HPDE6-E6E7 (cell line): ENCODE data around the gene XPO6.
"Not testable (repeated sequence)": the region's sequence is repeated elsewhere in the genome, so short reads cannot be mapped to it uniquely, and the experiment has no call there.

Experiments
- DNase-seq: peaks from one replicate; pipeline ENCODE4 v3.0.0; 2011; ENCODE audit warnings: missing footprints; ENCODE audit errors: extremely low spot score

XPO6 gene

DNA sequence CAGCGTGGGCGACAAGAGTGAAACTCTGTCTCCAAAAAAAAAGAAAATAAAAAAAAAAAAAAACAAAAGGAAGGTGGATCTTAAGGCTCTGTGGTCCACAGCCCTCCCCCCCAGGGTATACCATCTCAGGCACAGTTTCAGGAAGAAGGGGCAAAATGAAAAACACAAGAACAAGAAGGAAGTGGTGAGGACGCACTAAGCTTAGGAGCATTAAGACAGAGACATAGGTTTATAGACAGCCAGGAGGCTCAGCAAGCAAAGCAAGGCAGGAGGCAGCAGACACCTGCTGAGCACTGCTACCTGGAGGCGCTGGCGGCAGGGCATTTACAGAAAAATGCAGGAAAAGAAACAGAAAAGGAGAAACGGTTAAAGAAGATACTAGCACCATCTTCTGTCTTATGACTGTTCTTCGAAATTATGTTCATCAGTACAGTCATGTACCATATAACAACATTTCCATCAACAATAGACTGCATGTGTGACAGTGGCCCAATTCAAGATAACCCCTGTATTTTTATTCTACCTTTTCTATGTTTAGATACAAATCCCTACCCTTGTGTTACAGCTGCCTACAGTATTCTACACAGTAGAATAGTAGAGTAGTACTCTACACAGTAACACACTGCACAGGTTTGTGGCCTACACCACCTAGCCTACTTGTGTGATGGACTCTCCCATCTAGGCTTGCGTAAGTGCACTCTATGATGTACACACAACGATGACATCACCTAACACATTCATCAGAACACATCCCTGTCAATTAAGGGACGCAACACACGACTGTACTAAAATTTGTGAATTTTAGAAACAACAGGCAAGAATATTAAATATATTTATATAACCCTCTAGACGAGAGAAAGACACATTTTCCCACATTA lies 62.5 kb downstream of the XPO6 start:
- DNase-seq: no peak

DNA sequence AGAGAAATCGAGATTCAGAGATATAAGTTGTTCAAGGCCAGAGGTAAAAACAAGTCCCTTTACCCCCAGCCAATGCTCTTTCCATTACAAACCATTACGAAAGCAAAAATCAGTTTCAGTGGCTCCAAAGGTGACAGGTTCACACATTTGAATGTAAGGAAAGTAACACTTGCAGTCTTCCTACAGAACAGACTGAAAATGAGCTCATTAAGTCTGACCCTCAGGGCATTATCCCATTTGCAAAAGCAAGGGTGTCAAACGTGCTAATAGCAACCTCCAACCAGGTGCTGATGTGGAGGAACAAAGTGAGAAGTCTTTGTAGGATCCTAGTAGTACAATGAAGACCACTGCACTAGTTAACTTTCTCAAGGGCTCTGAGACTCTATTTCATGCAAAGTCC lies 65.2 kb downstream of the XPO6 start:
- DNase-seq: no peak

DNA sequence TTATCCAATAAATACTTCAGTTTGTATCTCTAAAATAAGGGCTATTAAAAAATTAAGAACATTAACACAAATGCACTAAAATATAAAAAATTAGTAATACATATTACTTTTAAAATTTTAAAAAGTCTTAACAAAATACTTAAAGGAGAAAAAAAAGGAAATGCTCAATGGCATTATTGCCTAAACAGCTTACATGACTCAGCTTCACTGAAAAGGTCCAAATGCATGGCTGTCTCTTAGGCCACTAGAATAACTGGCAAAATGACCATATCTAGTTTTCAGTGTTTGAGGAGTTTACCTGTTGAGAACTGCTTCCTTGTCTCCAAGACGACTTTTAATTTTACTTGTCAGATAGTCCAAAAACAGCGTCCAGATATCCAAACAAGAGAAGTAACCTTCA lies 66.0 kb downstream of the XPO6 start:
- no peak for DNase-seq

GRCh38 chr16:28140788-28141618 lies 70.8 kb downstream of the XPO6 start:
- DNase-seq: no peak

- DNase-seq: no peak
These were observed 72.2 kb downstream of the XPO6 start for GRCh38 chr16:28139530-28139929.

DNA sequence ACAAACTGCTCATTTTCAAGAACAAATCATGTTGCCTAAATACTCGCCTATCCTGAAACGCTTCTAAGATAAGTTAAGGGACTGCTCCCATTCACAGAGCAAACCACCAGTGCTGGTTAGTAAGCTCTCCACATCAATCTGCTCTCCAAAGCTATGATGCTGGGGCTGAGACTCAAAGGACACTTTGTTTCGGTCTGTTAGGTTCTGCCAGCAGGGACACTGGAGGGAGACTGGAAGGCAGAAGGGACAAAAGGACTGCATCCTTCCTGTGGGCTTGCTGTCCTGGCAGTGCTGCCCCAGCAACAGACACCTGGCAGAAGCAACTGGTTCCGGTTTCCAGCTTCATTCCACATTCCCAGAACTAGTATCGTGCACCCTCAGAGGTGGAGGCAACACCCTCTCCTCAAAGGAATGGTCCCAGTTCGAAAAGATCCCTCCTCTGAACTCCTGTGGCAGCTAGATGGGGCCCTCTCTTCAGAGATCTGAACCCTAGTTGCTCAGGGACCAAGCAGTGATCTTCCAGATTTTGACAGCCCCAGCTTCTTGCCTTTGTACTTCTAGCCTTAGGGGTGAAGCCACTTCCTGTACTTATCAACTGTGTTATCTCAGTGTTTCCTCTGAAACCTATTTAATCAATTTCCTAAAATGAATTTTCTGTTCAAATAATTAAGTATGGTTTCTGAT lies 74.9 kb downstream of the XPO6 start:
- no peak for DNase-seq

DNA sequence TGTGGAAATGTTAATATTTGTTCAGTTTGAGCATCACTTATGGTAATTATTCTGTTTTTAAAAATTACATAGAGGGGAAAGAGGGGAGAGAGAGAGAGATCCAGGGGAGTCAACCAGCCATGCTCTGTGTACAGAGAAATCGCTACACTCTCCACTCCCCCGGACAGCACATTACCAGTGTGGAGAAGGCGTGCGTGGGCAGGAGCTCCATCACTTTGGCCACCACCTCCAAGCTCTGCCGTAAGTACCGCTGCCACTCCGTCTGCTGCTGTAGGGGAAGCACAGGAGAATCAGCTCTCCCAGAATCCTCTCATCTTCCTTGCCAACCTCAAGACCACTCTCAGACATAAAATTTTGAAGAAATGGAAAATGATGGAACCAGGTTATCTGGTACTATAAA lies 78.1 kb downstream of the XPO6 start:
- no peak for DNase-seq

- no peak for DNase-seq
These were observed 79.9 kb downstream of the XPO6 start for GRCh38 chr16:28131743-28132393.

DNA sequence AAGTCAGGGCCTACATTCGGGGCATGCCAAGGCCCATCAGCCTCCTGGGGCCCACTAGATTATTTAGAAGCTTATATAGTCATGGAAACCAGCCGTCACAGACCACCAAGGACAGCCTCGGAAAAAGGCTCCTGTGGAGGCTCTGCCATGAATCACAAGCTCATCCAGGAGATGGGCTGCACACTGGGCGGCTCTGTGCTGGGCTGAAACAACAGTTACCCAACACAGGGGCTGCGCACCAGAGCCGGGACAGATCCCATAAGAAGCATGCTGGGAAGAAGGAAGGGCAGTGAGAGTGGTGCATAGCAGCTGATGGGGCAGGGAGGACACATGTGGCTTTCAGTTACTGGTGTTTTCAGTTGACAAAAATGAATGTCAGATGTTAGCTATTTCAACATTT lies 80.6 kb downstream of the XPO6 start:
- DNase-seq: no peak

DNA sequence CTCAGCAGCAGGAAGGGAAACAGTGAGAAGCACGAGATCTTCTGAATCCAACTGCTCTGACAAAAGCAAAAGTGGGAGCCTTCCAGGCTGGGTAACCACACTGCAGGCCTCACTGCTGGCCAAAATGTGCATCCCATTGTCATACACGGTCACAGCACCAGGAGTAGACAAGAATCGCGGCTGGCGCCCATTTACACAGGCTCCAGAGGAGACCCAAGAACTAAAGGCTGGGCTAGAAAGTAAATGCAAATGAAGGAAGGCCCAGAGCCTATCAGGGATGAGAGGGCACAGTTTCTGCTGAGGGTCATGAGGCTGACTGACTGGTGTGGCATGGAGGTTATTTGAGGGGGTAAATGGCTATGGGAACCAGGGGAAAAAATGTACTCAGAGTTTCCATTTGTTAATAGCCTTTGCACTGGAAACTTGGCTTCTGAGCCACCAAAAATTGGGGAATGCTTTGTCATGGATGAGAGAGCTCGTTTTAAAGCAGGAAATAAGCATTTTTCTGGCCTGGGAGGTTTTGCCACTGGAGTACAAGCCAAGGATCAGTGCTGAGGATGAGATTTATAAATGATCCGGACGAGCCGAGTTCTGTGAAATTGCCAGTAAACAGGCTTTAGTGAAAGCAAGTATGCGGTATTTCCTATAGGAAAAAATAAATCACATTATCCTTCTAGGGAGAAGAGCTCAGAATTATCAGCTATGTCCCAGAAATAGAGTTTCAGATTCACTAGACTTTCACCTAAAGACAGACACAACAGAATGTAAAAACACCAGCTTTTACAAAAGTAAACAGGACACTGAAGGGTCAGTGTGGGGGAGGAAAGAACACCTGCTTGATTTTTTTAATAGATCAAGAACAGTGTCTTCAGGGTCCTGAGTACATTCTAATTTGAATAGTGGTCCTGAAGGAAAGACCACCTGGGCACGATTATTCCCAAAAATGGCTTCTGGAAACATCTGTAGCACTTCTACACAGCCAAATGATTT lies 81.4 kb downstream of the XPO6 start:
- DNase-seq: no peak

DNA sequence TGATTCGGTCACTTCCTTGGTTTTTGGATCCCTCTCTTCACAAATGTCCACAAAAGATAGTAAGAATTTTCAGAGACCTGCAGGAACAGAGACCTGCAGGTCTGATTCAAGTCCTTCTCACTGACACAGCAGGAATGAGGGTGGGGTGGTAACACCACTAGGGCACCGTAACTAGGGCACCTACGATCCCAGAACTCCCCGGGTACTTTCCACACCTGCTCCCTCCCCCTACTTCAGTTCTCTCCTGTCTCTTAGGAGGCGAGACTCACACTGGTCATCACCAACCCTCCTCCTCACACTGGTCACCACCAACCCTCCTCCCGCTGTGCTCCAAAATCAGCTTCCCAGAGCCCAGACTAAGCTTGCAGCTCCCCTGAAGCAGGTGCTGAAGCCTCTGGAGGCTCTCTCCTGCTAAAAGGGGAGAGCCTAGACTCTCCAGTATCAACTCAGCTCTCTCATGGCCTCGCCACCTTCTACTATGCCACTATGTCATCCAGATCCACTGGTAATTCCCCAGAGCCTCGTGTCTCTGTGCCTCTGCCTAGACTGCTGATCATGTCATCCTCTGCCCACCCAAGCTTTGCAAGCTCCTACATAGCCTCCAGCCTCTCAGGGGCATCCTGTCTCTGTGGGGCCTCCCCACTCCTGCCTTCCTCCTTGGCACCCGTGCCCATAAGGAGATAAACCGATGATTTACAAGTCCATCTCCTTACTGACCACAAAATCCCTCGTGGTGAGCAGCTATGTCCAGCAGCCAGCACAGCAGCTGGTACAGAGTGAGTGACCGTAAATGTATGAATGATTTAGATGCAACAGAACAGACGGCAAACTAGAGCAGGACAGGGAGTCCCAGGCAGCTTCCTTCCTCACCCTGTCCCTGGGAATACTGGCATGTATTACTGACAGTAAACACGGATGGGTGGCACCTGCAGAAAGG lies 84.8 kb downstream of the XPO6 start:
- DNase-seq: no peak

DNA sequence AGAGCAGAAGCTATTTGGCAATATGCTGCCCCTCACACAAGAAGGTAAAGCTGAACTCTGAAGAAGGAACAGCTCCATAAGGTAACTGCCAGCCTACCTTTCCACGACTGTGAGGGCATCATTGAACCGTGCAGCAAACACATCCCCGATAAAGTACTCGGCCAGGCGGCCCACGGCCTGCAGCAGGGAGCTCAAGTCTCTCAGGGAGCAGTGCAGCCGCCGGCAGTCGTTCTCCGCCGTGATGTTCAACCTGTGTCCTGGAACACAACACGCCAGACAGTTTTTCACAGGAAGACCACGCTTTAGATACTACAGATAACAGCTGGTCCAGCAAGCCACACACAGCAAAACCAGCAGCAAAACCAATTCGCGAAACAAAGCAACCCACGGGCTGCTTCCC lies 86.2 kb downstream of the XPO6 start:
- DNase-seq: no peak

- no peak for DNase-seq
These were observed 90.2 kb downstream of the XPO6 start for GRCh38 chr16:28121527-28121926.

- DNase-seq: no peak
These were observed 91.0 kb downstream of the XPO6 start for GRCh38 chr16:28120754-28121153.

DNA sequence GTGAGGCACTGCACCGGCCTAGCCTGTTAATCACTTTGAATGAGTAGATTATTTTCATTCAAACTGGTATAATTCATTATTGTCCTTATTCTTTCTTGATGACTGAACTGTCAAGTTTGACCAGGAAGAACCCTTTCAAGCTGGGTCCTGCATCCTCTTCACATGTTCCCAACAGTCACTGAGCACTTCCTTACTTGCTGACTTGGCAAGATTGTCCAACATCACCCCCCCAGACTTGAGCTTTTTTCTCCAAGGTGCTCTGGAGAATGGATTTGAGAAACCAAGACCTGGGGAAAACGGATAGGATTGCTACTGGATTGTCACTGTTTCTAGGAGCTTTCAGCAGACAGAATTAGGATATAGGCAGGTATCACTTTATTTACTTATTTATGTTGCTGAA lies 93.1 kb downstream of the XPO6 start:
- no peak for DNase-seq

DNA sequence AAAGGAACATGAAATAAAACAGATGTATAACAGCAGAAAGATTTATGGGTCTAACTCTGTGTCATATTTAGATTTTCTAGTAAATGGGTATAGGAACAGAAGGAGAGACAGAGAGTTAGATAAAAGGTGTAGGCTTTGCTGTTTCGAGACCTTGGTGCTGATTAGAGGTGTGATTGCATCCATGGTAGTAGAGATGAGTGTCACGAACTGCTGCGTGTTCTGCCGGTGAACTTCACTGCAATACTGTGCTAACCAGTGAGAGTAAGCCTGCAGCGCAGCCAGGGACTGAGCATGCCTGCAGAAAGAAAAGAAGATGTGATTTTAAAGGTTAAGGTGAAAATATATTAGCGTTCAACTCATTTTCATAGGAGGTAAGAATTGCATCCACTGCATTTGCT lies 94.6 kb downstream of the XPO6 start:
- DNase-seq: no peak

GRCh38 chr16:28115866-28116265 lies 95.9 kb downstream of the XPO6 start:
- DNase-seq: not testable (repeated sequence)

DNA sequence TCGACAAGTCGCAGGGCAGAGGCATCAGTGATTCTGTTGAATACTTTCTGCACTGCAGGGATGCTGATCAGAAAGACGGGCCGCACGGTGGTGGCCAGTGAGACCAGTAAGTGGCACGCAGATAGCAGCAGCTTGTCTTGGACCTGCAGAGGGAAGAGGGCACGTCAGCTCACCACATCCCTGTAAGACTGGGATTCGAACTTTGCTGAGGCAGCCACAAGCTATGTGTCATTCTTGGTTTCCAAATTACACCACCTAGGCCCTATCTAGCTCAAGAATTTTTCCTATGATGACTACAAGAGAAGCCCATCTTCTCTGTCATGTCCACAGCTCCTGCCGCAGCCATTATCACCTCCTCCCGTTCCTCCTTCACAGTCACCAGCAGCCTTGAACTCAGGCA lies 98.9 kb downstream of the XPO6 start:
- no peak for DNase-seq

DNA sequence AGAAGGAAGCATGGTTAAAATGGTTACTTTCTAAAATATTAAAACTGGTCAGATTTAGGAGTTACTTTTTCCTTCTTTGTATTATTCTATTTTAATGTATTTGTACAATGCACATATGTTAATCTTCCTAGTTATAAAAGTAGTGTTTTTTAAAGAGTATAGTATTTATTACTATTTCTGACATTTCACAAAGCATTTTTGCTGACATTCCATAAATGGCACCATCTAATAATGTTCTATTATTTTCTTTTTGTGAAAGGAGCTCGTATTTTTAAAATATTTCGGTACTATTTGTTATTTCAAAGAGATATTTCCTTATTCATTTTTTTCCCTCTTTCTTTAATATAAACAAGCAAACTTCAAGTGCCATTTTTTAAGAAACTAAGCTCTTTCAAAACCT lies 100.8 kb downstream of the XPO6 start:
- no peak for DNase-seq

DNA sequence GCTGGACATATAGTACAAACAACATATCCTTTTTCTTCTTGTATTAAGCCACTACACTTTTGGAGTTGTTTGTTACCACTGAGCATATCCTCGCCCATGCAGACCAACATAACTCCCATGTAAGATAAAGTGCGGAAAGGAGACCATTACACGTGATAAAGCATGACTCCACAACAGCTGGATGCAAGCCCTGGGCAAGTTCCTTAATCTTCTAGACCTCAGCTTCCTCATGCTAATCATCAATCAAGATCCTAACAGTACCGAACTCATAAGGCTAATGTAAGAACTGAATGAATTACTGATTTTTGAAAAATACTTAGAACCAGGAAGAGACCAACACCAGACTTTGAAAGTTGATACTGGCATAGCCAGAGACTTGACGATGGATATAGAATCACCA lies 101.3 kb downstream of the XPO6 start:
- no peak for DNase-seq
